DMS114 treated with DMSO at 0.1 percent for 48 hours (cell line): ENCODE data around the gene CORO7.
"Not testable (repeated sequence)": the region's sequence is repeated elsewhere in the genome, so short reads cannot be mapped to it uniquely, and the experiment has no call there.

Experiments used
- DNase-seq: peaks from one replicate; lab custom pipeline; 2025; ENCODE audit not compliant: unreplicated experiment; lab: John Stamatoyannopoulos, UW

The CORO7 gene

GRCh38 chr16:4340443-4340842 lies 76.0 kb downstream of the CORO7 start:
- no peak for DNase-seq

- DNase-seq = no peak
Measured at GRCh38 chr16:4339909-4340308, 76.5 kb downstream of the CORO7 start.

GRCh38 chr16:4339455-4339854 lies 76.9 kb downstream of the CORO7 start:
- no peak for DNase-seq

GRCh38 chr16:4338712-4339299 lies 77.6 kb downstream of the CORO7 start:
- DNase-seq = no peak

- DNase-seq = no peak
Measured at GRCh38 chr16:4338125-4338582, 78.2 kb downstream of the CORO7 start.

- DNase-seq = no peak
Measured at GRCh38 chr16:4337540-4338088, 78.8 kb downstream of the CORO7 start.

GRCh38 chr16:4336701-4337539 lies 79.5 kb downstream of the CORO7 start:
- no peak for DNase-seq

- no peak for DNase-seq
Measured at GRCh38 chr16:4334724-4335495, 81.5 kb downstream of the CORO7 start.

GRCh38 chr16:4333714-4334113 lies 82.7 kb downstream of the CORO7 start:
- DNase-seq = not testable (repeated sequence)

- no peak for DNase-seq
Measured at GRCh38 chr16:4333308-4333638, 83.1 kb downstream of the CORO7 start.

- no peak for DNase-seq
Measured at GRCh38 chr16:4332623-4333307, 83.6 kb downstream of the CORO7 start.

- DNase-seq = no peak
Measured at GRCh38 chr16:4332083-4332482, 84.3 kb downstream of the CORO7 start.

GRCh38 chr16:4330277-4330874 lies 86.0 kb downstream of the CORO7 start:
- DNase-seq = peak; percentile 30

- DNase-seq = no peak
Measured at GRCh38 chr16:4328782-4329775, 87.3 kb downstream of the CORO7 start.

GRCh38 chr16:4328046-4328781 lies 88.2 kb downstream of the CORO7 start:
- DNase-seq = no peak

GRCh38 chr16:4327386-4328045 lies 88.9 kb downstream of the CORO7 start:
- DNase-seq = no peak

GRCh38 chr16:4325253-4325758 lies 91.1 kb downstream of the CORO7 start:
- DNase-seq = no peak
